Mesenchymal stem cell (in vitro differentiated cells and primary cell): Measurements from ENCODE around the gene PALLD.
"Not testable (repeated sequence)": the region's sequence is repeated elsewhere in the genome, so short reads cannot be mapped to it uniquely, and the experiment has no call there.

ENCODE experiments used
- DNase-seq: peaks from one replicate; pipeline ENCODE4 v3.0.0-alpha.2; 2013
- H2AFZ ChIP-seq: one replicate; pipeline ENCODE4 v1.6.1; 2013; ENCODE audit warnings: low read depth, mild to moderate bottlenecking, control low read depth, inconsistent platforms, low read length, moderate library complexity
- H2AK5ac ChIP-seq: 2 replicates; pipeline ENCODE4 v1.6.1; 2013; ENCODE audit warnings: low read length, moderate library complexity, mild to moderate bottlenecking, inconsistent platforms; ENCODE audit not compliant: severe bottlenecking
- H2BK120ac ChIP-seq: one replicate; pipeline ENCODE4 v1.6.1; 2013; ENCODE audit warnings: low read depth, mild to moderate bottlenecking, inconsistent platforms, low read length, moderate library complexity
- H2BK12ac ChIP-seq, 2 experiments: one replicate each; pipeline ENCODE4 v1.6.1; 2013; ENCODE audit warnings: inconsistent platforms in 2 of 2, low read length in 2 of 2, mild to moderate bottlenecking in 2 of 2, moderate library complexity in 2 of 2, control low read depth in 1 of 2
- H2BK15ac ChIP-seq: one replicate; pipeline ENCODE4 v1.6.1; 2013; ENCODE audit warnings: mild to moderate bottlenecking, low read depth, inconsistent platforms; ENCODE audit not compliant: poor library complexity, severe bottlenecking
- H2BK5ac ChIP-seq: 2 replicates; pipeline ENCODE4 v1.6.1; 2013; ENCODE audit warnings: low read depth, mild to moderate bottlenecking, low read length, control low read depth, inconsistent platforms; ENCODE audit not compliant: poor library complexity, severe bottlenecking
- H3K14ac ChIP-seq, 2 experiments: one replicate each; pipeline ENCODE4 v1.6.1; 2013; ENCODE audit warnings: inconsistent platforms in 2 of 2, low read length in 2 of 2, control low read depth in 1 of 2, mild to moderate bottlenecking in 1 of 2, moderate library complexity in 1 of 2
- H3K18ac ChIP-seq, 2 experiments: one replicate each; pipeline ENCODE4 v1.6.1; 2013; ENCODE audit warnings: inconsistent platforms in 2 of 2, low read length in 2 of 2, control low read depth in 1 of 2, low read depth in 1 of 2, mild to moderate bottlenecking in 1 of 2
- H3K23ac ChIP-seq, 2 experiments: one replicate each; pipeline ENCODE4 v1.6.1; 2013; ENCODE audit warnings: inconsistent platforms in 2 of 2, low read length in 2 of 2, mild to moderate bottlenecking in 2 of 2, moderate library complexity in 2 of 2, control low read depth in 1 of 2
- H3K27ac ChIP-seq: 2 replicates; pipeline ENCODE4 v1.5.1; 2013; ENCODE audit warnings: mild to moderate bottlenecking, moderate library complexity, low read length, control low read depth, inconsistent platforms; ENCODE audit not compliant: poor library complexity, severe bottlenecking
- H3K27me3 ChIP-seq, 2 experiments: 2 replicates each; pipeline versions ENCODE4 v1.6.1 to v1.7.0; 2013; ENCODE audit warnings: low read length in 2 of 2, mild to moderate bottlenecking in 2 of 2, moderate library complexity in 2 of 2, control low read depth in 1 of 2, inconsistent platforms in 1 of 2; ENCODE audit not compliant: control insufficient read depth in 1 of 2, insufficient read depth in 1 of 2
- H3K36me3 ChIP-seq, 2 experiments: 2 replicates each; pipeline versions ENCODE4 v1.6.1 to v1.7.0; 2013; ENCODE audit warnings: low read length in 2 of 2, control low read depth in 1 of 2, inconsistent platforms in 1 of 2, low read depth in 1 of 2, mild to moderate bottlenecking in 1 of 2; ENCODE audit not compliant: insufficient read depth in 2 of 2, control insufficient read depth in 1 of 2
- H3K4ac ChIP-seq, 2 experiments: one replicate each; pipeline ENCODE4 v1.6.1; 2013; ENCODE audit warnings: inconsistent platforms in 2 of 2, low read length in 2 of 2, mild to moderate bottlenecking in 2 of 2, moderate library complexity in 2 of 2, control low read depth in 1 of 2, low read depth in 1 of 2
- H3K4me1 ChIP-seq: 2 replicates; pipeline ENCODE4 v1.6.1; 2013; ENCODE audit warnings: low read depth, low read length, control low read depth; ENCODE audit not compliant: control insufficient read depth, insufficient read depth
- H3K4me2 ChIP-seq: 2 replicates; pipeline ENCODE4 v1.6.1; 2013; ENCODE audit warnings: low read length, mild to moderate bottlenecking, inconsistent platforms; ENCODE audit not compliant: poor library complexity, severe bottlenecking
- H3K4me3 ChIP-seq, 2 experiments: 2 replicates each; pipeline versions ENCODE4 v1.5.1 to v1.7.0; 2013; ENCODE audit warnings: low read length in 2 of 2, mild to moderate bottlenecking in 2 of 2, control low read depth in 1 of 2, low read depth in 1 of 2; ENCODE audit not compliant: insufficient read depth in 1 of 2
- H3K79me1 ChIP-seq: replicated peaks from 2 replicates; pipeline ENCODE4 v1.6.1; 2013; ENCODE audit warnings: mild to moderate bottlenecking, control low read depth, low read length, inconsistent platforms; ENCODE audit not compliant: poor library complexity, severe bottlenecking
- H3K9ac ChIP-seq: 2 replicates; pipeline ENCODE4 v1.7.0; 2013; ENCODE audit warnings: mild to moderate bottlenecking, low read length, moderate library complexity
- H3K9me3 ChIP-seq: 2 replicates; pipeline ENCODE4 v1.7.0; 2013; ENCODE audit warnings: mild to moderate bottlenecking, low read length; ENCODE audit not compliant: control insufficient read depth
- H4K8ac ChIP-seq: one replicate; pipeline ENCODE4 v1.6.1; 2013; ENCODE audit warnings: inconsistent platforms, mild to moderate bottlenecking, low read length, moderate library complexity
- H4K91ac ChIP-seq: one replicate; pipeline ENCODE4 v1.6.1; 2013; ENCODE audit warnings: mild to moderate bottlenecking, low read length, inconsistent platforms
- WGBS: methylation state at CpG from one replicate; pipeline ENCODE4 v1.1.7; 2013; ENCODE audit warnings: mixed read lengths; 5-methylcytosine and 5-hydroxymethylcytosine counted together

Gene PALLD

GRCh38 chr4:168451744-168452390 is 45.0 kb upstream of the PALLD start:
- Histone ChIP-seq H3K4me2 (no peak overlapping the region), H4K91ac (no peak overlapping the region), H3K14ac (no peak overlapping the region), H2BK15ac (no peak overlapping the region), H2BK12ac (no peak overlapping the region), H3K27ac (no peak overlapping the region), H2BK5ac (no peak overlapping the region), H3K27me3 (no peaks in the 10 kb centered on the region), H3K4me1 (peaks cover 2% of the 10 kb centered on the region), H2BK120ac (no peak overlapping the region), H2AK5ac (no peak overlapping the region), H3K18ac (no peak overlapping the region), H3K4ac (no peak overlapping the region), H3K4me3 (no peak overlapping the region), H4K8ac (no peak overlapping the region), H3K23ac (no peak overlapping the region), H3K36me3 (peaks cover 0 to 61% of the 10 kb centered on the region in 2 experiments), H3K9ac (peak overlapping the region; percentile 53), H3K79me1 (no peaks in the 10 kb centered on the region), H2AFZ (no peak overlapping the region), H3K9me3 (no peaks in the 10 kb centered on the region)
- 0% methylated on average over 1 of the region's 1 CpG for WGBS
- peak; percentile 90 for DNase-seq

GRCh38 chr4:168453146-168453545 is 43.7 kb upstream of the PALLD start:
- no peak overlapping the region for H3K9ac ChIP-seq
- H3K4ac ChIP-seq = peak overlapping the region in 1 of 2 experiments; percentile 32
- H3K79me1 ChIP-seq = no peaks in the 10 kb centered on the region
- H3K27me3 ChIP-seq = no peaks in the 10 kb centered on the region
- H3K9me3 ChIP-seq = no peaks in the 10 kb centered on the region
- H2BK120ac ChIP-seq = no peak overlapping the region
- WGBS = 83% methylated on average over 4 of the region's 5 CpGs
- peaks cover 0 to 70% of the 10 kb centered on the region in 2 experiments for H3K36me3 ChIP-seq
- H2AFZ ChIP-seq = no peak overlapping the region
- H4K8ac ChIP-seq = no peak overlapping the region
- H4K91ac ChIP-seq = no peak overlapping the region
- H3K23ac ChIP-seq = no peak overlapping the region
- peak overlapping the region in 1 of 2 experiments; percentile 38 for H2BK12ac ChIP-seq
- H2BK5ac ChIP-seq = no peak overlapping the region
- H3K14ac ChIP-seq = no peak overlapping the region
- H2BK15ac ChIP-seq = no peak overlapping the region
- H3K4me2 ChIP-seq = no peak overlapping the region
- H3K18ac ChIP-seq = no peak overlapping the region
- no peak for DNase-seq
- H3K27ac ChIP-seq = no peak overlapping the region
- H3K4me1 ChIP-seq = peaks cover 2% of the 10 kb centered on the region
- H3K4me3 ChIP-seq = no peak overlapping the region
- H2AK5ac ChIP-seq = no peak overlapping the region

- no CpG with 5 or more reads among the region's 2 CpGs for WGBS
- not testable (repeated sequence) for H3K4me3 ChIP-seq, H3K23ac ChIP-seq, H3K27ac ChIP-seq, H3K9ac ChIP-seq, H3K4me2 ChIP-seq, H2BK12ac ChIP-seq, H3K79me1 ChIP-seq, H3K4me1 ChIP-seq, DNase-seq, H3K9me3 ChIP-seq, H2AK5ac ChIP-seq, H2BK5ac ChIP-seq, H3K14ac ChIP-seq, H4K8ac ChIP-seq, H2AFZ ChIP-seq, H3K4ac ChIP-seq, H4K91ac ChIP-seq, H2BK15ac ChIP-seq, H3K27me3 ChIP-seq, H3K18ac ChIP-seq, H2BK120ac ChIP-seq
- H3K36me3 ChIP-seq = peaks cover 0 to 85% of the 10 kb centered on the region in 2 experiments
Measured at GRCh38 chr4:168458256-168458655, 38.6 kb upstream of the PALLD start.

- H3K4me3 ChIP-seq = no peak overlapping the region
- WGBS = 93% methylated on average over 3 of the region's 4 CpGs
- no peak overlapping the region for H3K18ac ChIP-seq
- H3K4ac ChIP-seq = no peak overlapping the region
- H2AK5ac ChIP-seq = no peak overlapping the region
- H2BK120ac ChIP-seq = no peak overlapping the region
- H3K14ac ChIP-seq = no peak overlapping the region
- H3K36me3 ChIP-seq = peaks cover 0 to 77% of the 10 kb centered on the region in 2 experiments
- H3K23ac ChIP-seq = no peak overlapping the region
- no peaks in the 10 kb centered on the region for H3K27me3 ChIP-seq
- H3K4me2 ChIP-seq = no peak overlapping the region
- H3K79me1 ChIP-seq = no peaks in the 10 kb centered on the region
- H2BK12ac ChIP-seq = no peak overlapping the region
- H2AFZ ChIP-seq = no peak overlapping the region
- peaks cover 6% of the 10 kb centered on the region for H3K9me3 ChIP-seq
- H3K27ac ChIP-seq = no peak overlapping the region
- no peak for DNase-seq
- H4K8ac ChIP-seq = no peak overlapping the region
- no peak overlapping the region for H3K9ac ChIP-seq
- H4K91ac ChIP-seq = no peak overlapping the region
- H3K4me1 ChIP-seq = no peaks in the 10 kb centered on the region
- H2BK15ac ChIP-seq = no peak overlapping the region
- no peak overlapping the region for H2BK5ac ChIP-seq
Measured at GRCh38 chr4:168461821-168462220, 35.0 kb upstream of the PALLD start.
